Panc1 (cell line): Measurements from ENCODE around the gene ZFR2. TPM values are rescaled to one million over a fixed set of nuclear protein-coding genes. Genes with fewer than 3 reads are reported as not detected.

Experiments used
- ATAC-seq: fragments of 200-7000 bp; cut with Tn5 transposase; 2 replicates; pipeline ENCODE4 v1.9.1; 2020; ENCODE audit warnings: mild to moderate bottlenecking, moderate library complexity
- BruUV-seq: library from RNA; stranded (reverse); fragments of 400-500 nt; replicated peaks from 2 replicates; lab custom pipeline; 2021; lab: Mats Ljungman, UMichigan
- CTCF ChIA-PET: fragments of 300-600 bp; sonication (Branson Sonifier 250); formaldehyde crosslinking; loops from one replicate; lab custom pipeline; 2022; ENCODE audit warnings: antibody characterized with exemption; lab: Charles Lee
- POLR2A ChIA-PET: fragments of 300-600 bp; sonication (Branson Sonifier 250); formaldehyde crosslinking; loops from one replicate; lab custom pipeline; 2022; ENCODE audit warnings: antibody characterized with exemption; lab: Charles Lee
- DNase-seq: peaks from one replicate; pipeline ENCODE4 v3.0.0-alpha.2; 2010; ENCODE audit warnings: low read depth, low spot score
- H3K27ac ChIP-seq: 2 replicates; pipeline ENCODE4 v1.5.1; 2011; ENCODE audit warnings: mild to moderate bottlenecking, low read length, inconsistent platforms
- H3K27me3 ChIP-seq: fragments of 200-500 bp; sonication (Bioruptor generic); 2 replicates; pipeline ENCODE4 v1.6.0; 2014; ENCODE audit warnings: low read length, inconsistent platforms; ENCODE audit not compliant: control insufficient read depth, insufficient read depth
- H3K36me3 ChIP-seq: fragments of 200-500 bp; sonication (Bioruptor generic); 2 replicates; pipeline ENCODE4 v1.5.1; 2014; ENCODE audit warnings: inconsistent platforms, mild to moderate bottlenecking, low read length, moderate library complexity; ENCODE audit not compliant: control insufficient read depth, insufficient read depth
- H3K4me1 ChIP-seq: 2 replicates; pipeline ENCODE4 v1.5.1; 2011; ENCODE audit warnings: inconsistent platforms, mild to moderate bottlenecking, low read length, moderate library complexity; ENCODE audit not compliant: control insufficient read depth, insufficient read depth
- H3K4me3 ChIP-seq, 2 experiments: 2 replicates each; pipeline ENCODE4 v1.5.1; 2011 to 2012; ENCODE audit warnings: low read depth in 2 of 2, low read length in 2 of 2, mild to moderate bottlenecking in 2 of 2, inconsistent platforms in 1 of 2, moderate library complexity in 1 of 2
- H3K9me3 ChIP-seq: fragments of 200-500 bp; sonication (Bioruptor generic); 2 replicates; pipeline ENCODE4 v1.5.1; 2014; ENCODE audit warnings: low read depth, mild to moderate bottlenecking, inconsistent platforms, low read length, moderate library complexity; ENCODE audit not compliant: control insufficient read depth, insufficient read depth
- CTCF ChIP-seq: fragments of 450-650 bp; IDR thresholded peaks from 2 replicates; pipeline ENCODE4 v1.5.1; 2017; ENCODE audit warnings: mild to moderate bottlenecking
- POLR2AphosphoS5 ChIP-seq: IDR thresholded peaks from 2 replicates; pipeline ENCODE4 v1.6.1; 2012; ENCODE audit warnings: mild to moderate bottlenecking, low read depth, low read length, moderate library complexity
- REST ChIP-seq, 2 experiments: IDR thresholded peaks; 2 replicates each; pipeline ENCODE4 v1.6.1; 2011 to 2012; ENCODE audit warnings: low read depth in 2 of 2, control low read depth in 1 of 2, low read length in 1 of 2, mild to moderate bottlenecking in 1 of 2, moderate library complexity in 1 of 2; ENCODE audit not compliant: insufficient read depth in 1 of 2
- SIN3A ChIP-seq: IDR thresholded peaks from 2 replicates; pipeline ENCODE4 v1.6.1; 2012; ENCODE audit warnings: low read depth, mild to moderate bottlenecking, low read length, moderate library complexity, borderline replicate concordance; ENCODE audit not compliant: insufficient read depth
- TCF7L2 ChIP-seq: IDR thresholded peaks from 2 replicates; pipeline ENCODE4 v1.6.1; 2011; ENCODE audit warnings: mild to moderate bottlenecking, low read depth, low read length, inconsistent platforms
- in situ Hi-C: cut with HindIII; loops from 2 replicates; pipeline ENCODE4 v1.10.0; 2016; ENCODE audit warnings: low sequenced_read_pairs, low pct_unique_long_range_greater_than_20kb
- intact Hi-C: fragments of 100-400 bp; cut with micrococcal nuclease; formaldehyde crosslinking; loops from one replicate; pipeline ENCODE4 v1.10.0; 2022; ENCODE audit not compliant: unreplicated experiment
- total RNA-seq: library from RNA; stranded (reverse); gene quantifications from one replicate; pipeline ENCODE4 v1.2.1, GENCODE V29; 2021; ENCODE audit not compliant: unreplicated experiment

ZFR2 gene
- total RNA-seq, 1 experiment from 2014 or later: 0.74 TPM

- H3K4me3 ChIP-seq: no peak overlapping the region
- POLR2A ChIA-PET: no interaction called here
- intact Hi-C loops (no loop called here), in situ Hi-C loops (no loop called here)
- ATAC-seq (peak; percentile 35; the same call in 1 of the 2 replicates), DNase-seq (no peak)
- H3K27ac ChIP-seq: no peak overlapping the region
- no peaks in the 10 kb centered on the region for H3K9me3 ChIP-seq
- no peaks in the 10 kb centered on the region for H3K4me1 ChIP-seq
- TF ChIP-seq SIN3A (no peak), REST (IDR thresholded peaks at IDR 0.05; ENCODE audit: insufficient read depth in 1 of 2, low read depth in 2 of 2, low read length in 1 of 2) (no peak), CTCF (no peak), POLR2AphosphoS5 (no peak), TCF7L2 (no peak)
- CTCF ChIA-PET: no interaction called here
- BruUV-seq: no TSS peak
- H3K27me3 ChIP-seq: no peaks in the 10 kb centered on the region
- no peaks in the 10 kb centered on the region for H3K36me3 ChIP-seq
Measured at GRCh38 chr19:3769494-3769893, 99.3 kb downstream of the ZFR2 start.

- in situ Hi-C loops (no loop called here), intact Hi-C loops (no loop called here)
- no peak overlapping the region for H3K27ac ChIP-seq
- no TSS peak for BruUV-seq
- ChIA-PET CTCF (no interaction called here), POLR2A (interaction anchor here (0.6 kb wide), 1 partner anchor 639 kb away, joined by 3 read pairs; no protein-coding TSS in a partner anchor)
- no peaks in the 10 kb centered on the region for H3K27me3 ChIP-seq
- no peak for TF ChIP-seq CTCF
- TF ChIP-seq SIN3A: no peak
- no peak for TF ChIP-seq TCF7L2
- TF ChIP-seq REST (IDR thresholded peaks at IDR 0.05; ENCODE audit: insufficient read depth in 1 of 2, low read depth in 2 of 2, low read length in 1 of 2): no peak
- TF ChIP-seq POLR2AphosphoS5: no peak
- ATAC-seq: no peak
- no peak for DNase-seq
- H3K4me3 ChIP-seq: no peak overlapping the region
- no peaks in the 10 kb centered on the region for H3K9me3 ChIP-seq
- no peaks in the 10 kb centered on the region for H3K36me3 ChIP-seq
- H3K4me1 ChIP-seq: no peaks in the 10 kb centered on the region
Measured at GRCh38 chr19:3768748-3769099, 100.1 kb downstream of the ZFR2 start.
